ENCODE measurements around the gene STAMBPL1.
A peak's percentile ranks its signal among the peaks of the same experiment; 100 is the strongest.

STAMBPL1 gene

GRCh38 chr10:88932539-88933256, 52.7 kb downstream of the STAMBPL1 start:
- Histone ChIP-seq H2AFZ (ENCODE audit: low read length, unreplicated experiment) (no peak overlapping the region), H3K27ac (ENCODE audit: low read depth, low read length) (no peak overlapping the region), H3K79me2 (ENCODE audit: control insufficient read depth, insufficient read depth, low read length, unreplicated experiment) (no peaks in the 10 kb centered on the region), H3K27me3 (ENCODE audit: insufficient read depth, low read length) (no peaks in the 10 kb centered on the region), H3K4me1 (ENCODE audit: control insufficient read depth, insufficient read depth, low read length, unreplicated experiment) (peaks cover 8% of the 10 kb centered on the region), H3K36me3 (ENCODE audit: insufficient read depth, low read length) (no peaks in the 10 kb centered on the region), H3K4me3 (ENCODE audit: low read depth, low read length) (no peak overlapping the region)

DNA sequence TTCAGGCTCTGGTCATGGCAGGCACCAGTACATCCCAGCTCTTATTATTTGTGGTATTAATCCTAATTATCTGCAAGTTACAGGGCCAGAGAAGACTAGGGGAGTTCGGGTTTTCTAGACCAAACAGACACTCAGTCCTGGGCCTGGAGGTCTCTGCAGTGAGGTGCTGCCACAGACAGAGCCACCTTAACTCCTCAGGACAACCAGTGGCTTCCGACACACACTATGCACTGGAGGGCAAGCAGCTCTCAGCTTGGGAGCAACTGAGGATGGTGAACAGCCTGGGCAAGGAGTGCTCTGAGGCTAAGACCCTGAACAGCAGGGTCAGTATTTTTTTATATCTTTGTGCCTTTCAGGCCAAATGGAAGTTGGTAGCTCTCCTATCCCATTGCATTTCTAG, 53.5 kb downstream of the STAMBPL1 start:
- no peaks in the 10 kb centered on the region for H3K36me3 ChIP-seq (ENCODE audit: insufficient read depth, low read length)
- no peak overlapping the region for H3K27ac ChIP-seq (ENCODE audit: low read depth, low read length)
- peaks cover 8% of the 10 kb centered on the region for H3K4me1 ChIP-seq (ENCODE audit: control insufficient read depth, insufficient read depth, low read length, unreplicated experiment)
- H3K4me3 ChIP-seq (ENCODE audit: low read depth, low read length) = no peak overlapping the region
- H3K79me2 ChIP-seq (ENCODE audit: control insufficient read depth, insufficient read depth, low read length, unreplicated experiment) = no peaks in the 10 kb centered on the region
- no peaks in the 10 kb centered on the region for H3K27me3 ChIP-seq (ENCODE audit: insufficient read depth, low read length)
- no peak overlapping the region for H2AFZ ChIP-seq (ENCODE audit: low read length, unreplicated experiment)

GRCh38 chr10:88934900-88935672, 55.0 kb downstream of the STAMBPL1 start:
- no peak overlapping the region for H3K27ac ChIP-seq (ENCODE audit: low read depth, low read length)
- H3K36me3 ChIP-seq (ENCODE audit: insufficient read depth, low read length) = no peaks in the 10 kb centered on the region
- no peak overlapping the region for H3K4me3 ChIP-seq (ENCODE audit: low read depth, low read length)
- H3K79me2 ChIP-seq (ENCODE audit: control insufficient read depth, insufficient read depth, low read length, unreplicated experiment) = no peaks in the 10 kb centered on the region
- H3K27me3 ChIP-seq (ENCODE audit: insufficient read depth, low read length) = no peaks in the 10 kb centered on the region
- peak overlapping the region; percentile 40 for H2AFZ ChIP-seq (ENCODE audit: low read length, unreplicated experiment)
- peaks cover 8% of the 10 kb centered on the region for H3K4me1 ChIP-seq (ENCODE audit: control insufficient read depth, insufficient read depth, low read length, unreplicated experiment)

DNA sequence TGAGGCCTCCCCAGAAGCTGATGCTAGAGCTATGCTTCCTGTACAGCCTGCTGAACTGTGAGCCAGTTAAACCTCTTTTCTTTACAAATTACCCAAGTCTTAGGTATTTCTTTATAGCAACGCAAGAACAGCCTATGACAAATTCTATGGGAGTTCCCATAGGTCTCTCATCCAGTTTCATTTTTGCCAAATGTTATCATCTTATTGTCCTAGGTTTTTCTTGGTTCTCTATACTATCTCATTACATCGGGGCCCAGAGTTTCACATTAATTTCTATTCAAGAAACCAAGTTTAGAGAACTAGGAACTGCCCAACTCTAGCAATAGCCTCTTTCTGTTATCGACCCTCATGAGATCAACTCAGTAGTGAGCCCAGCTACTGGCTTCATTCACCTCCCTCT, 56.6 kb downstream of the STAMBPL1 start:
- no peaks in the 10 kb centered on the region for H3K79me2 ChIP-seq (ENCODE audit: control insufficient read depth, insufficient read depth, low read length, unreplicated experiment)

GRCh38 chr10:88938039-88938438, 58.0 kb downstream of the STAMBPL1 start:
- Histone ChIP-seq H2AFZ (ENCODE audit: low read length, unreplicated experiment) (no peak overlapping the region), H3K79me2 (ENCODE audit: control insufficient read depth, insufficient read depth, low read length, unreplicated experiment) (no peaks in the 10 kb centered on the region), H3K4me3 (ENCODE audit: low read depth, low read length) (no peak overlapping the region)

More for the DNA sequence above, 56.6 kb downstream of the STAMBPL1 start:
- no peak overlapping the region for H3K4me3 ChIP-seq (ENCODE audit: low read depth, low read length)
- no peak overlapping the region for H3K27ac ChIP-seq (ENCODE audit: low read depth, low read length)
- peaks cover 8% of the 10 kb centered on the region for H3K4me1 ChIP-seq (ENCODE audit: control insufficient read depth, insufficient read depth, low read length, unreplicated experiment)
- H3K36me3 ChIP-seq (ENCODE audit: insufficient read depth, low read length) = no peaks in the 10 kb centered on the region
- H3K27me3 ChIP-seq (ENCODE audit: insufficient read depth, low read length) = no peaks in the 10 kb centered on the region
- H2AFZ ChIP-seq (ENCODE audit: low read length, unreplicated experiment) = no peak overlapping the region

GRCh38 chr10:88938938-88939337, 58.9 kb downstream of the STAMBPL1 start:
- Histone ChIP-seq H3K27me3 (ENCODE audit: insufficient read depth, low read length) (no peaks in the 10 kb centered on the region), H3K27ac (ENCODE audit: low read depth, low read length) (no peak overlapping the region)

More at GRCh38 chr10:88938039-88938438, 58.0 kb downstream of the STAMBPL1 start:
- Histone ChIP-seq H3K27ac (ENCODE audit: low read depth, low read length) (no peak overlapping the region), H3K4me1 (ENCODE audit: control insufficient read depth, insufficient read depth, low read length, unreplicated experiment) (peaks cover 4% of the 10 kb centered on the region), H3K27me3 (ENCODE audit: insufficient read depth, low read length) (no peaks in the 10 kb centered on the region), H3K36me3 (ENCODE audit: insufficient read depth, low read length) (no peaks in the 10 kb centered on the region)

DNA sequence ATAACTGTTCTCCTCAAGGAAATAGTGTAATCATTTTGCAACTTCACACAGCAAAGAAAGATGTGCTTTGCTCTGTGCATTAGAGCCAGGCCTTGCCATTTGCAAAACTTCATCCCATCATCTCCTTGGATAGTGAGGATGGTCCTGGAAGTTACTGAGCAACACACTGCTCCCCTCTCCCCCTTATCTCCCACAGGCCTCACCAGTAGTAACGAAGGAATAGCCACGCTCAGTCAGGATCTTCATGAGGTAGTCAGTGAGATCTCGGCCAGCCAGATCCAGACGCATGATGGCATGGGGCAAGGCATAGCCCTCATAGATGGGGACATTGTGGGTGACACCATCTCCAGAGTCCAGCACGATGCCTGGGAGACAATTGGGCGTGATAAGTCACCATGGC, 61.0 kb downstream of the STAMBPL1 start:
- no peaks in the 10 kb centered on the region for H3K4me1 ChIP-seq (ENCODE audit: control insufficient read depth, insufficient read depth, low read length, unreplicated experiment)
- no peaks in the 10 kb centered on the region for H3K79me2 ChIP-seq (ENCODE audit: control insufficient read depth, insufficient read depth, low read length, unreplicated experiment)
- H3K27ac ChIP-seq (ENCODE audit: low read depth, low read length) = no peak overlapping the region
- H2AFZ ChIP-seq (ENCODE audit: low read length, unreplicated experiment) = no peak overlapping the region
- no peaks in the 10 kb centered on the region for H3K36me3 ChIP-seq (ENCODE audit: insufficient read depth, low read length)
- no peak overlapping the region for H3K4me3 ChIP-seq (ENCODE audit: low read depth, low read length)
- no peaks in the 10 kb centered on the region for H3K27me3 ChIP-seq (ENCODE audit: insufficient read depth, low read length)

More at GRCh38 chr10:88938938-88939337, 58.9 kb downstream of the STAMBPL1 start:
- H2AFZ ChIP-seq (ENCODE audit: low read length, unreplicated experiment) = no peak overlapping the region
- H3K79me2 ChIP-seq (ENCODE audit: control insufficient read depth, insufficient read depth, low read length, unreplicated experiment) = no peaks in the 10 kb centered on the region
- H3K36me3 ChIP-seq (ENCODE audit: insufficient read depth, low read length) = no peaks in the 10 kb centered on the region
- no peak overlapping the region for H3K4me3 ChIP-seq (ENCODE audit: low read depth, low read length)
- peaks cover 4% of the 10 kb centered on the region for H3K4me1 ChIP-seq (ENCODE audit: control insufficient read depth, insufficient read depth, low read length, unreplicated experiment)

DNA sequence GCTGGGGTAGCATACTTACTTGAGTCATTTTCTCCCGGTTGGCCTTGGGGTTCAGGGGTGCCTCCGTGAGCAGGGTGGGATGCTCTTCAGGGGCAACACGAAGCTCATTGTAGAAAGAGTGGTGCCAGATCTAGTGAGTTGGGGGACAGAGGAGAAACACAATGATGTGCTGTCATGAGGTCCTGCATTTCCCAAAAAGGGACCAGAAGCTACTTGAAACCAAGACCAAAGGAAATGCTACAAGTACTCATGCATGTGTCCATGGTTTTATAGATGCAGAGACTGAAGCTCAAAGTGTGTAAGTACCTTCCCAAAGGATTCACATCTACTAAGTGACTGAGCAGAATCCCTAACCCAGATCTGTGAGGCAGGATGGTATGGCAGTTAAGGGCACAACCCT, 63.7 kb downstream of the STAMBPL1 start:
- no peak overlapping the region for H3K27ac ChIP-seq (ENCODE audit: low read depth, low read length)
- no peaks in the 10 kb centered on the region for H3K79me2 ChIP-seq (ENCODE audit: control insufficient read depth, insufficient read depth, low read length, unreplicated experiment)
- H3K4me3 ChIP-seq (ENCODE audit: low read depth, low read length) = no peak overlapping the region
- H3K4me1 ChIP-seq (ENCODE audit: control insufficient read depth, insufficient read depth, low read length, unreplicated experiment) = no peaks in the 10 kb centered on the region
- no peaks in the 10 kb centered on the region for H3K36me3 ChIP-seq (ENCODE audit: insufficient read depth, low read length)
- no peak overlapping the region for H2AFZ ChIP-seq (ENCODE audit: low read length, unreplicated experiment)
- H3K27me3 ChIP-seq (ENCODE audit: insufficient read depth, low read length) = no peaks in the 10 kb centered on the region

DNA sequence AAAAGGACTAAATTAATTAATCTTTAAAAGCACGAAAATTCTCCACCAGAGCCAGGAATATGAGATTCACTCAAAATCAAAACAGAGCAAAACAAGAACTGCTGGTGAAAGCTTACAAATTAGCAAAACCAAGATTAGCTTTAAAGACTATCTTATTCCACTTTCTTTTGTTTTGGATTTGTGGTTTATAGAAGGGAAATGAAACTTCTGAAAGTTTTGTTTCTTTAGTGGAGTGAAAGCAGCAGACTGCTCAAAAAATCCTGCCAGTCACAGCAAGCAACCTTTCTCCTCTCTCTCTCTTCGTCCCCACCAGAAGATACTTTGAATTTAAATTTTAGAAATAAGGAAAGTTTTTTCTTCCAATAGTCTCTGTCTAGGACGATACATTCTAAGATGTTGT, 64.8 kb downstream of the STAMBPL1 start:
- H3K4me3 ChIP-seq (ENCODE audit: low read depth, low read length) = no peak overlapping the region
- H3K36me3 ChIP-seq (ENCODE audit: insufficient read depth, low read length) = no peaks in the 10 kb centered on the region

GRCh38 chr10:88946200-88946599, 66.2 kb downstream of the STAMBPL1 start:
- no peaks in the 10 kb centered on the region for H3K36me3 ChIP-seq (ENCODE audit: insufficient read depth, low read length)
- no peaks in the 10 kb centered on the region for H3K79me2 ChIP-seq (ENCODE audit: control insufficient read depth, insufficient read depth, low read length, unreplicated experiment)
- H3K4me3 ChIP-seq (ENCODE audit: low read depth, low read length) = no peak overlapping the region
- H3K4me1 ChIP-seq (ENCODE audit: control insufficient read depth, insufficient read depth, low read length, unreplicated experiment) = peaks cover 16% of the 10 kb centered on the region
- no peak overlapping the region for H3K27ac ChIP-seq (ENCODE audit: low read depth, low read length)
- no peak overlapping the region for H2AFZ ChIP-seq (ENCODE audit: low read length, unreplicated experiment)
- no peaks in the 10 kb centered on the region for H3K27me3 ChIP-seq (ENCODE audit: insufficient read depth, low read length)

More for the DNA sequence above, 64.8 kb downstream of the STAMBPL1 start:
- Histone ChIP-seq H3K4me1 (ENCODE audit: control insufficient read depth, insufficient read depth, low read length, unreplicated experiment) (peaks cover 2% of the 10 kb centered on the region), H3K27ac (ENCODE audit: low read depth, low read length) (no peak overlapping the region), H3K27me3 (ENCODE audit: insufficient read depth, low read length) (no peaks in the 10 kb centered on the region), H2AFZ (ENCODE audit: low read length, unreplicated experiment) (no peak overlapping the region), H3K79me2 (ENCODE audit: control insufficient read depth, insufficient read depth, low read length, unreplicated experiment) (no peaks in the 10 kb centered on the region)
